DMS114 treated with DMSO at 0.1 percent for 48 hours (cell line): ENCODE results near the gene PRR35.

Experiments
- DNase-seq: peaks from one replicate; lab custom pipeline; 2025; ENCODE audit not compliant: unreplicated experiment; lab: John Stamatoyannopoulos, UW

PRR35 gene

DNA sequence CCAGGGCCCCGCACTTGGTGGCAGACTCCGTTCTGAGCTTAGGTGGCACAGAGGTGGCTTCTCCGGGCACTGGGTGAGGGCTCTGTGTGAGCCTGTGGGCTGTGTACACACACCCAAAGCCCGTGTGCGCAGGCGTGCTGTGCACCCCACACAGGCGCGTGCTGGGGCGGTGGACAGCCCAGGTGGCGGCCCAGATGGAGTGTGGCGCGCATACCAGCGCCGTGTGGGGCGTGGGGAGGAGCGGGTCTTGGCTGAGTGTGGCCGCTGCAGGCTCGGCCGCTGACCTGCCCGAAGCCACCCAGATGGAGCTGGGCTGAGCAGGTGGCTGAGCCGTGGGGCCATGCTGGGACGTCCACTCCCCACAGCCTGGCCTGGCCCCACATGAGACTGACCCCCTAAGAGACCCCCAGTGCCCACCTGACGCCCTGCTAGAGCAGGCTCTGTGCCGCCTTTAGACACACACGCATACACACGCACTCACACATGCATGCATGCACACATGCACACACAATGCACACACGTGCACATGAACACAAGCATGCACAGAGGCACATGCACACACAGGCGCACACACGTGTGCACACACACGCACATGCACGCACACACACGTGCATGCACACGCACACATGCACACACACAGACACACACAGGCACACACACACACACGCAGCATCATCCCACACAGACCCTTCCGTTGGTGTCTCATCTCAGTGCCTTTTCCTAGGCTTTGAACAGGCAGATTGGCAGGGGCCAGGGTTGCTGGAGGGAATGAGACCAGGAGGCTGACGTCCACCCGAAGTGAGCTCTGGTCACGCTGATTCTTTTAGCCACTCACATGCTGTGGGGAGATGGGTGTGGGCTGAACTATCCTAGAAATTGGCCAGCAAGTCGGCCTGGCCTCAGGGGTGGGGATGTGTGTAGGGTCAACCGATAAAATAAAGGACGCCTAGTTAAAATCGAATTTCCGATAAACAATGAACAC lies 2.1 kb downstream of the PRR35 start:
- DNase-seq, result no peak

DNA sequence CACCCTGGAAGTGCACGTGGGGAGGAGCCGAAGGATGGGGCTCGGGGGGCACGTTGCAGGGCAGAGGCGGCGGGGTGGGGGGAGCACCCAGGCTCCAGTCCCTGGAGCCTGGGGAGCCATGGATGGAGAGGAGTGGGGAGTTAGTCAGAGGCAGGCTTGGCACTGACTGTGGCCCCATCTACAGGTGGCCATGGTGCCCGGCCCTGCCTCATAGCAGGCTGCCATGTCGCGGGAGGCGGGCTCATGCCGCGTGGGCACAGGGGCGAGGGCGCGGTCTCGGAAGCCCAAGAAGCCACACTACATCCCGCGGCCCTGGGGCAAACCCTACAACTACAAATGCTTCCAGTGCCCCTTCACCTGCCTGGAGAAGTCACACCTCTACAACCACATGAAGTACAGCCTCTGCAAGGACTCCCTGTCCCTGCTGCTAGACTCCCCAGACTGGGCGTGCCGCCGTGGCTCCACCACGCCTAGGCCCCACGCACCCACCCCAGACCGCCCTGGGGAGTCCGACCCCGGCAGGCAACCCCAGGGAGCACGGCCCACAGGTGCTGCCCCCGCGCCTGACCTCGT lies 3.0 kb downstream of the PRR35 start:
- no peak for DNase-seq

DNA sequence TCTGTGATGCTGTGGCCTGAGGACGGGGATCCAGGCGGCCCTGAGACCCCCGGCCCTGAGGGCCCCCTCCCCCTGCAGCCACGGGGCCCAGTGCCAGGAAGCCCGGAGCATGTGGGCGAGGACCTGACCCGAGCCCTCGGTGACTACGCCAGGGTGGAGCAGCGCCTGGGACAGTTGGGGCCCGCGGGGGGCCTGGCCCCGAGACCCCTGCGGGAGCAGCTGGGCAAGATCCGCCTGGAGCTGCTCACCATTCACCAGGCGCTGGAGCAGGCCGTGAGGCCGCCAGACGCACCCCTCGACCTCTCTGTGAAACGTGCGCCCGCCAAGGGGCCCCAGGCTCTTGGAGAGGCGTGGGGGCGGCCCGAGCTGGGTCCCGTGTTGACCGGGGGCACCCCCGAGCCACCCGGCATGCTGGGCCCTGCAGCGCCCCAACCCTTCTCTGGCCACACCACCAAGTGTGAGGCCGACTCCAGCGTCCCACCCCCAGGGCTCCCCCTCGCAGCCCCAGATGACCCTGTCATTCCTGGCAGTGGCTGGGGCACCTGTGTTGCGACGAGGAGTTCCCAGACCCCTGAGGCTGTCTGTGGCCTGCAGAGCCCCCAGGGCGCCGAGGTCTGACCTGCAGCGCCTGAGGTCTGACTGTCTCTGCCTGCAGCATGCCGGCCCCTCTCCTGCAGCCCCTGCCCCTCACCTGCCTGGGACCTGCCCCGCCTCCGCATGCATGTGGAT lies 4.7 kb downstream of the PRR35 start:
- no peak for DNase-seq

DNA sequence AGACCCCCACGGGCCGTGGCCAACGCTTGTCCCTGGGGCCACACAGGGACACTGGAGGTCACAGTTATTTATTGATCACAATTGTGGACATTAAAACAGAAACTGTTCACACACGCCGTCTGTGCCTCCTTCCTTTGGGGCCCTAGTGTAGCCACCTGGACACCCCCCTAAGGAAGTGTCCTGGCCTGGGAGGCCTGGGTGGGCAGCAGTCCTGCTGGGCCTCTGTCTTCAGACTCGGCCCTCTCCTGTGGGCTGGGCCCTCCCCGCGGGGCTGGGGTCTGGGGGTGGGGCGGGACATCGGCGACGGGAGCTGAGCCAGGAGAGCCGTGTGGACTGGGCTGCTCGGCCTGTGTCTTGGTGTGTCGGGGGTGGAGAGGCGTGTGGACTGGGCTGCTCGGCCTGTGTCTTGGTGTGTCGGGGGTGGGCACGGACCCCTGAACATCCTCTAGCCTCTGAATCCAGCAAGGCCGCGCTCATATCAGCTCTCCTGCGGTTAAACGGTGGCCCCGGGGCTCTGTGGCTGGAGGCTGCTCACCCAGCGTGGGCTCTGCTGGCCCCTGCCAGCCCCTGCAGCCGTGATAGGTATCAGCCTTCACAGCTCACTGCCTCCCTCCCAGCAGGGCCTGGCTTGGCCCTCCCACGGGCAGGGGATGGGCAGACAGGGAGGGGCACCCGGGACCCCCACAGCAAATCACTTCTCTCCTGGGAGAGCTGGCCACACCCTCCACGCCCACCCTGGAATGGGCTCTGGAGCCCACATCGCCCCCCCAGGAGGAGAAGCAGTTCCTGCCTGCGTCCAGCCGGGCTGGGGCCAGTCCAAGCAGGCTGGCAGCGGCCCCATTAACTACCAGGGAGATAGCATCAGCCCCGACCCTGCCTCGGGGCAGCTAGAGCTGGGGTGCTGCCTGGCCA lies 5.5 kb downstream of the PRR35 start:
- no peak for DNase-seq

DNA sequence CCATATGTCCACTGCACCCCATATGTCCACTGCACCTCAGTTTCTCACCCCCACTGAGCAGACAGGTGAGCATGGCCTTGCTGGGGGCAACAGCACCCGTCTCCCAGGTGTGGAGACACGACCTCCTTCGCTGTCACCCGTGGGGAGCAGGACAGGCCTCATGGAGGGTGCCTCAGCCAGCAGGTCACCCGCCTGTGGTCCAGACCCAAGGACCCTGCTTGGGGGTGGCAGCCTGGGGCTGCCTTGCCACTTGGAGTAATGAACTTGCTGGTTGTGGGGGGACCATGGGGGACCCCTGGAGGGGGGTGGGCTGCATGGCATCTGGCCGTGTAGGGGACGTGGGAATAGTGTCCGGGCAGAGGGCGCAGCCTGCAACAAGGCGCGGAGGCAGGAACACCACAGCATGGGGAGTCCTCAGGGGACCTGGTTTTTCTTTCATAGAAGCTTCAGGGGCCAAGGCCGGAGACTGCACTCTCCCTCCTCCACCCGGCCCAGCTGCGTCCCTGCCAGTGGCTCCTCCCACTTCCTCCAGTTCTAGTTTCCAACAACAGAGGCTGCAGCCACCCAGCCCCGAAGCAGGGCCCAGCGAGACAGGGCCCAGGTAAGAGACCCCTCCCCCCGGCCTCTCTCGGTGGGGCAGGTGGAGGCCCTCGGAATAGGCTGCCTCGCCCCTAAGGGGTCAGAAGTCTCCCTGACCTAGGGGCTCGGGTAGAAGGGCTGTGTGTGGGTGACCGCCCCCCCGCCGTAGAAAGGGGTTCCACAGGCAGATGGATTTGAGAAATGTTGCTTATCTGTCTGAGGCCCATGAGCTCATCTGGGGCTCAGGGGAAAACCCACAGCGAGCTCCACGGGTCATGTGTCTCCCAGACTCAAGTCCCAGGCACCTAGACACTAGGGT lies 6.5 kb downstream of the PRR35 start, which contains the start of gene NHLRC4:
TSS of gene NHLRC4 (plus strand) at position 531 of the 898 bp plus-strand sequence. CDS start 1,043 bp downstream, outside the sequence.
- no peak for DNase-seq

DNA sequence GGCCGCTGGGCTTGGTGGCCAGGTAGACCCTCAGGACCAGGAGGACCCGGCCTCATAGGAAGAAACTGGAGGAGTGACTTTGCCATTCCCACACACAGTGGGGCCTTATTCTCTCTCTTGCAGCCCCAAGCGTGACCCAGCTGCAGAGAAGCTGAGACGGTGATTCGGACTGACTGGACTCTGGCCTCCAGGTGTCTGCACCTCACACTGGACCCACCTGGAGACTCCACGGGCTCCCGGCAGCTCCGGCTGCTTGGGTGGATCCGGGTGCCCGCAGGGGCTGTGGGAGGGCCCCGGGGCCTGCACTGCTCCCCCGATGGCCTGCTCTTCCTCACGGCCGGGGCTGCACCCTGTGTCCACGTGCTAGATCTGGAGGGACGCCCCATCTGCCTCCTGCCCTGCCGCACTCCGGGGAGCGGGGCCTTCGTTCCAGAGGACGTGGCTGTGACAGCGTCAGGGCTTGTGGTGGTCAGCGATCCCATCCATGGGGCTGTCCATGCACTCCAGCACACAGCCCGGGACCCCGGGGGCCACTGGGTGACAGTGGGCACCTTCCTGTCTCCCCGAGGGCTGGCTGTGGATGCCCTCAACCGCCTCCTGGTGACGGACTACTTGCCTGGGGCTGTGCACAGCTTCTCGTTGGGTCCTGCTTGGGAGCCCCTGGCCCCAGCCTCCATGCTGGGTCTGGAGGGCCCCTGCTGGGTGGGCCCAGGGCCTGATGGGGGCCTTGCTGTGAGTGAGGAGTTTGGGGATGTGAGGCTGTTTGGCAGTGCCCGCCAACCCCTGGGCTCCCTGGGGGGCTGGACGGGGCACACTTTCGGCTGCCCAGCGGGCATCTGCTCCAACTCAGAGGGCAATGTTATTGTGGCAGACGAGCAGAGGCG lies 7.4 kb downstream of the PRR35 start:
- DNase-seq, result no peak

DNA sequence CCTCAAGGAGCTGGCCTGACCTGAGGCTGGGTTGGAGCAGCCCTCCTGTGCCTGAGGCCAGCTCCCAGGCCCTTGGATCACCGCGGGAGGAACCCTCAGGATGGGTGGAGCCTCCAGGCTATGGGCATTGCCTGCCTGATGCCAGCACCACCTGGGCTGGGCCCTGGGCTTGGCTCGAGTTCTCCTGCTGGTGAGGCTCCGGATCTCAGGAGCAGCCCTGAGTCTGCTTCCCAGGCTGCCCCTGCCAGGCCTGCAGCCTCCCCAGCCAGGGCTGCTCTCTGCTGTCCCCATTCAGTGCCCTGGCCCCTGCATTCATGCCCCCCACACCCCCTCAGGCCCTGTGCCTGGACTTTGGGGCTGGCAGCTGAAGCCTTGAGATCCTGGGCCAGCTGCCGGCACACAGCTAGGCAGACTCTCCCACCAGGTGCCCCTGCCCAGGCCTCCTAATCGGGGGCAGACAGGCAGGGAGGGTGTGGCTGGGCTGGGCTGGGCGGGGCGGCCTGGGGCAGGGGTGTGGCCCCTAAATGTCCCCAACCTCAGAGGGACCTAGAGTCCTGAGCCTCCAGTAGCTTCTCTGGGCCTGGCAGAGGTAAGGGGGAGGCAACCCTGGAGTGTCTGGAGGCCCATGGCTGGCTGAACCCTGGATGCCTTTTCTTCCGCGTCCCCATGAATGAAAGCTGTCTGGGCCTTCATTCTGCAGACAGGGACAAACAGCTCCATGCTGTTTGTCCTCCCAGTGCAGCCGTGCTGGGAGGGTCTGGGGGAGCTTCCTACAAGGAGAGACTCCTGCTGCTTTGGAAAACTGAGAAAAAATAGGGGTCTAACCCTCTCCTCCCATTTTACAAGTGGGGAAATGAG lies 8.4 kb downstream of the PRR35 start:
- DNase-seq, result no peak

DNA sequence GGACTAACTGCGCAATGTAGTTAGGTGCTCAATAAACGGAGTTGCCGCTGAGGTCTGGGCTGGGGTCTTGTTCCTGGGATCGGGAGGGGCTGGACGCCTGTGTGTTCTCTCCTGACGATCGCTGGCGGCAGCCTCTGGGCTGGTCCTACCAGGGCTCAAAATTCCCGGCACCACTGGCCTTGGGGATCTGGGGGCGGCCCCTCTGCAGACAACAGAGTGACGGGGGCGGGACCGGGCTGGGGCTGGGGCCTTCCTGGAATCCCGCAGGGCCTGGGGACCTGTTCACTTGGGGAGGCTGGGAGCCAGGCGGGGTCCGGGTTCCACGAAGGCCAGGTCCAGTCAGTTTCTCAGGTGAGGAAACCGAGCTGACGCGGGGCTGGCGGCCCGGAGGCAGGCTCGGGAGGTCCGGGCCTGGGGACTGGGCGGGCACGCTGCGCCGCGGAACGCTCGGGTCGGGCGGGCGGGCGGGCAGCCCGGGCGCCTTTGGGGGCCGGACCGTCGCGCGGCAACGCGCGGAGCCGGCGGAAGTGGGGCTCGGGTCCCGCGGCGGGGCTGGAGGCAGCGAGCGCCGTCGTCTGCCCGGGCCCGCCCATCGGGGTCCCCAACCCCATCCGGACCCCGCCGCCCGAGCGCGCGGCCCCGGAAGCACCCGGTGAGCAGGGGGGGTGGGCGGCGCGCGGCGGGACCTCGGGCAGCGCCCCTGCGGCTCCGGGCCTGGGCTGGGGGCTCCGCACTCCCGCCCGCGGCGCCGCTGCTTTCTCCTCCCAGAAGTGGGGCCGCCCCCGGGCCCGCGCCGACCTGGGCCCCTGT lies 9.5 kb downstream of the PRR35 start, which contains the start of gene PIGQ:
TSS of gene PIGQ (plus strand) at position 524 of the 810 bp plus-strand sequence. CDS start 4,107 bp downstream, outside the sequence.
- DNase-seq, result no peak

DNA sequence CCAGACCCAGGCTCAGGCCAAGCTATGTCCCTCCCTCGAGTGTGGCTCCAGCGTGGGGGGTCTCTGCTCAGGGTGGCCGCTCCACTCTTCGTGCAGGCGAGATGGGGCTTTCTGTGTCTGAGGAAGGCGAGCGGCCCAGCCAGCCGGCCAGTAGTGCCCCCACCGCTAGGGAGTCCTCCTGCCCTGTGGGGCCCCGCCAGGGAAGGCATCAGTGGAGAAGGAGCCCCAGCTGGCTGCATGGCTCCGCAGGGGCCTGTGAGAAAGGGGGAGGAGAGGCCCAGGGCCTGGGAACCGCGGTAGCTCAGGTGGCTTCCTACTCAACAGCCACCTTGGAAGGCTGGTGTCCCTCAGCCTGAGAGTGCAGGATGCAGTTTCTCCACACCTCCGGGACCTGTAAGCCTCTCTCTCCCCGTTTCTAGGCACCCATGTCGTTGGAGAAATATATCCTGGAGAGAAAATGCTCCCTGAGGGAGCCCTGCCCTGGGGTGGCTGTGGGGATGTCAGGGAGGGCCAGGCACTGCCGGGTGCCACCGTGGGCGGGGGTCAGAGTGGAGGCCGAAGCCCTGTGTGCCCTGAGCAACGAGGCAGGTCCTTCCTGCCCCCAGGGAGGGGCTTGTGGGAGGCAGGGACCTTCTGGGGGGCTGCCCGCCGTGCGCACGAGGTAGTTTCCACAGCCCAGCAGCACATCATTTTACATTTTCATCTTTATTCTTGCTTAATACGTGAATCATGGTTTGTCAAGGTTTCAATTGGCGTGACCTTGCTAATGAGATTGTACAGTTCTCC lies 12.9 kb downstream of the PRR35 start:
- no peak for DNase-seq

DNA sequence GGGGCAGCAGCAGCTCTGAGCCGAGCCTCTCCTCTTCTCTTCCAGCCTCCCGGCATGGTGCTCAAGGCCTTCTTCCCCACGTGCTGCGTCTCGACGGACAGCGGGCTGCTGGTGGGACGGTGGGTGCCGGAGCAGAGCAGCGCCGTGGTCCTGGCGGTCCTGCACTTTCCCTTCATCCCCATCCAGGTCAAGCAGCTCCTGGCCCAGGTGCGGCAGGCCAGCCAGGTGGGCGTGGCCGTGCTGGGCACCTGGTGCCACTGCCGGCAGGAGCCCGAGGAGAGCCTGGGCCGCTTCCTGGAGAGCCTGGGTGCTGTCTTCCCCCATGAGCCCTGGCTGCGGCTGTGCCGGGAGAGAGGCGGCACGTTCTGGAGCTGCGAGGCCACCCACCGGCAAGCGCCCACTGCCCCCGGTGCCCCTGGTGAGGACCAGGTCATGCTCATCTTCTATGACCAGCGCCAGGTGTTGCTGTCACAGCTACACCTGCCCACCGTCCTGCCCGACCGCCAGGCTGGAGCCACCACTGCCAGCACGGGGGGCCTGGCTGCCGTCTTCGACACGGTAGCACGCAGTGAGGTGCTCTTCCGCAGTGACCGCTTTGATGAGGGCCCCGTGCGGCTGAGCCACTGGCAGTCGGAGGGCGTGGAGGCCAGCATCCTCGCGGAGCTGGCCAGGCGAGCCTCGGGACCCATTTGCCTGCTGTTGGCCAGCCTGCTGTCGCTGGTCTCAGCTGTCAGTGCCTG lies 14.0 kb downstream of the PRR35 start:
- no peak for DNase-seq

DNA sequence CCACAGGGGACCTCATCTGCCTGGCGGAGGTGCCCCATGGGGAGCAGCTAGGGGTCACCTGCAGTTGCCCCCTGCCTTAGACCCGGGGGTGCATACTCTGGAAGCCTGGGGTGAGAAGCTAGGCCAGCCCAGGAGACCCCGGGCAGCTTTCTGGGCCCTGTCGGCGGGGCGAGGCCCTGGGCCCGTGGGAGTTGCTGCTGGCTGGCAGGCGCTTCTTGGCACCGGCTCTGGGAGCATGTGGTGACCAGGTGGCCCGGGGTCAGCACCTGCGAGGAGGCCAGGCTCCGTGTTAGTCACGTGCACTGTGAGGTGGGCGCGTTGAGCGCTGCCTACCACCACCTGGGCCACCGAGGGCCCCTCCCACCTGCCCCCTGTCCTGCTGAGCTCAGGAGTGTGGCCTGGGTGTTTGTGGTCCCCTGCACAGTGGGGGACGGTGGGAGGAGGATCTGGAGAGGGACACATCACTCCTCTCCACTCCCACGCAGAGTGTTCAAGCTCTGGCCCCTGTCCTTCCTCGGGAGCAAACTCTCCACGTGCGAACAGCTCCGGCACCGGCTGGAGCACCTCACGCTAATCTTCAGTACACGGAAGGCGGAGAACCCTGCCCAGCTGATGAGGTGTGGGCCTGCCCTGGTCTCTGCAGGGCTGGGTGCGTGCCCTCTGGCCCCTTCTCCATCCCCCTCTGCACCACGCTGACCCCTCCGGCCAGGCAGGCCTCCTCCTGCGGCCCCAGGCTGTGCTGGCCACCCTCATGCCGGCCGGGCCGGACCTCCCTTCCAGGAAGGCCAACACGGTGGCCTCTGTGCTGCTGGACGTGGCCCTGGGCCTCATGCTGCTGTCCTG lies 15.4 kb downstream of the PRR35 start:
- no peak for DNase-seq

DNA sequence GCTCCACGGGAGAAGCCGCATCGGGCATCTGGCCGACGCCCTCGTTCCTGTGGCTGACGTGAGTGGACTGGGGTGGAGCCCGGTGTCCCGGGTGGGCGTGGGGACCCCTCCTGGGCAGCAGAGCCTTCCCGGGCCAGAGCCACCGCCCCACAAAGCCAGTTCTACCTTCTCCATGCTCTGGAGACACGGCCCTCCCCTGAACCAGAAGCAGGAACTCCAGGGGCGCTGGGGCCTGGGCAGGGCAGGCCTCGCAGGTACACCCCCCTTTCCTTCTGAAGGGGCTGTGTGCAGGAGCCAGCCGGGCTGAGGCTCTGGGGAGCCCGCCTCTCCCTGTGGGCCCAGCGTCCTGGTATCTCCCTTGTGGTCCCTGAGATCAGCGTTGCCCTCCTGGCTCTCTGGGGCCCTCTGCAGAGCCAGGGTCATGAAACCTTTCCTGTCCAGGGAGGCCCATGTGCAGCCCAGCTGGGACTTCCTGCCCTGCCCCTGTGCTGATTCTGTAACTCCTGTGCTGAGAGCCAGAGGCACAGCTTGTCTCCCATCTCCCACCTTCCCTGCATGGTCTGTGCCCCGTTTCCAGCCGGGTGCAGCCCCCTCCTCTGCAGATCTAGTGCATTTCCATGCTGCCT lies 16.1 kb downstream of the PRR35 start:
- DNase-seq, result no peak

DNA sequence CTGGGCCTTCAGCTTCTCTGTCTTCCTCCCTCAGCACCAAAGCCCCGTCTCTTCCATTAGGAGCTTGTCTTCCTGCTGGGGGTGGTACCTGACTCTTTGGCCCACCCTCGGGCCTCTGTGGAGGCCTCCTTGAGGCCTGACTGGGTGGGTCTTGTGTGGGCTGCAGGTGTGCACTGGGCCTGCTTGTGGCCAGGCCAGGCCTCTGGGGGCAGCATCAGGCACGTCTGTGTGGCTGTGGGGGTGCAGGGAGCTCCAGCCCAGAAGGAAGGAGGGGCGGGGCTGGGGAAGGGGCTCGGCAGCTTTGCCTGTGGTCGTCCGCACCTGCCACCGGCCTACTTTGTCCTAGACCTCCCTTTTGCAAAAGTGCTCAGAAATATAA lies 16.6 kb downstream of the PRR35 start:
- no peak for DNase-seq

DNA sequence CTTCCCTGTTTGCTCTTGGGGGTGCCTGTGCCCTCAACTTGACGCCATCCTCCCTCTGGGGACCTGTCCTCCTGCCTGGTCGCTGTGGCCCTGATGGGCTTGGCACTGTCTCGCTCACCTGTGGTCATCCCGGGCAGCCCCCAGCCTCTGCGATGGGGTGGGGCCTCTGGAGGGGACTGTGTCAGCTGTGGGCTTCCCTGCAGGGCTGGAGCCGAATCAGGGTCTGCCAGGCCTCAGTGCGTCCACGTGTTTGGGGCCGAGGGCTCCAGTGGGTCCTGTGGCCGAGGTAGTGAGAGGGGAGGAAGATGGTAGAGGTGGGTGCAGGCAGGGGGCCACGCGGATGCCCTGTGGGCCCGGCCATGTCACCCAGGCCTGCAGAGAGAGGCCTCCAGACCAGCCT lies 17.6 kb downstream of the PRR35 start:
- no peak for DNase-seq
